ENCODE results near the gene SLC34A3. TPM values are rescaled to one million over a fixed set of nuclear protein-coding genes. Genes with fewer than 3 reads are reported as not detected.

The SLC34A3 gene
- polyA plus RNA-seq, 1 experiment, result not detected

- CTCF ChIA-PET, result interaction anchor here (1.0 kb wide), 1 partner anchor 35 kb away, joined by 3 read pairs; no protein-coding TSS in a partner anchor
- Histone ChIP-seq H3K9me3 (ENCODE audit: control insufficient read depth, insufficient read depth, low read length) (no peaks in the 10 kb centered on the region; the same call in 1 of the 2 replicates), H3K27ac (ENCODE audit: low read depth, low read length) (no peak overlapping the region), H3K4me3 (ENCODE audit: low read depth, low read length) (no peak overlapping the region), H3K27me3 (ENCODE audit: control insufficient read depth, insufficient read depth, low read length) (no peaks in the 10 kb centered on the region)
- no peak for DNase-seq (ENCODE audit: low read depth, low spot score)
- POLR2A ChIA-PET, result no interaction called here
- no peak for TF ChIP-seq CTCF (IDR thresholded peaks at IDR 0.05; ENCODE audit: low read depth, low read length)
Measured at GRCh38 chr9:137271696-137272076, 41.0 kb downstream of the SLC34A3 start.

- Histone ChIP-seq H3K4me3 (ENCODE audit: low read depth, low read length) (no peak overlapping the region), H3K27ac (ENCODE audit: low read depth, low read length) (no peak overlapping the region), H3K9me3 (ENCODE audit: control insufficient read depth, insufficient read depth, low read length) (no peaks in the 10 kb centered on the region; the same call in 1 of the 2 replicates), H3K27me3 (ENCODE audit: control insufficient read depth, insufficient read depth, low read length) (no peaks in the 10 kb centered on the region)
- no peak for TF ChIP-seq CTCF (IDR thresholded peaks at IDR 0.05; ENCODE audit: low read depth, low read length)
- ChIA-PET POLR2A (interaction anchor here (1.1 to 1.4 kb wide), 2 partner anchors 32 to 259 kb away, joined by 5 read pairs; partner anchors contain the start of gene TUBB4B), CTCF (interaction anchor here (1.0 kb wide), 1 partner anchor 36 kb away, joined by 3 read pairs; no protein-coding TSS in a partner anchor)
- DNase-seq (ENCODE audit: low read depth, low spot score), result no peak
Measured at GRCh38 chr9:137272241-137273094, 41.8 kb downstream of the SLC34A3 start.

- ChIA-PET CTCF (no interaction called here), POLR2A (interaction anchor here (0.6 to 1.4 kb wide), 3 partner anchors 32 to 258 kb away, joined by 5 to 11 read pairs (median 5); partner anchors contain the start of gene TUBB4B)
- no peak for TF ChIP-seq CTCF (IDR thresholded peaks at IDR 0.05; ENCODE audit: low read depth, low read length)
- DNase-seq (ENCODE audit: low read depth, low spot score), result no peak
- Histone ChIP-seq H3K27me3 (ENCODE audit: control insufficient read depth, insufficient read depth, low read length) (no peaks in the 10 kb centered on the region), H3K9me3 (ENCODE audit: control insufficient read depth, insufficient read depth, low read length) (no peaks in the 10 kb centered on the region; the same call in 1 of the 2 replicates), H3K27ac (ENCODE audit: low read depth, low read length) (no peak overlapping the region), H3K4me3 (ENCODE audit: low read depth, low read length) (no peak overlapping the region)
Measured at GRCh38 chr9:137273095-137273490, 42.4 kb downstream of the SLC34A3 start.

GRCh38 chr9:137273611-137274320, 43.1 kb downstream of the SLC34A3 start:
- POLR2A ChIA-PET, result interaction anchor here (0.6 to 1.4 kb wide), 3 partner anchors 33 to 164 kb away, joined by 3 to 11 read pairs (median 5); partner anchors contain the start of gene TUBB4B
- Histone ChIP-seq H3K27ac (ENCODE audit: low read depth, low read length) (no peak overlapping the region), H3K9me3 (ENCODE audit: control insufficient read depth, insufficient read depth, low read length) (peaks cover under 1% of the 10 kb centered on the region; the same call in 1 of the 2 replicates), H3K27me3 (ENCODE audit: control insufficient read depth, insufficient read depth, low read length) (no peaks in the 10 kb centered on the region), H3K4me3 (ENCODE audit: low read depth, low read length) (no peak overlapping the region)
- TF ChIP-seq CTCF (IDR thresholded peaks at IDR 0.05; ENCODE audit: low read depth, low read length), result no peak
- CTCF ChIA-PET, result no interaction called here
- no peak for DNase-seq (ENCODE audit: low read depth, low spot score)

Data from AG04450 (cell line).